Measurements from ENCODE around the gene NELL1.

DNA sequence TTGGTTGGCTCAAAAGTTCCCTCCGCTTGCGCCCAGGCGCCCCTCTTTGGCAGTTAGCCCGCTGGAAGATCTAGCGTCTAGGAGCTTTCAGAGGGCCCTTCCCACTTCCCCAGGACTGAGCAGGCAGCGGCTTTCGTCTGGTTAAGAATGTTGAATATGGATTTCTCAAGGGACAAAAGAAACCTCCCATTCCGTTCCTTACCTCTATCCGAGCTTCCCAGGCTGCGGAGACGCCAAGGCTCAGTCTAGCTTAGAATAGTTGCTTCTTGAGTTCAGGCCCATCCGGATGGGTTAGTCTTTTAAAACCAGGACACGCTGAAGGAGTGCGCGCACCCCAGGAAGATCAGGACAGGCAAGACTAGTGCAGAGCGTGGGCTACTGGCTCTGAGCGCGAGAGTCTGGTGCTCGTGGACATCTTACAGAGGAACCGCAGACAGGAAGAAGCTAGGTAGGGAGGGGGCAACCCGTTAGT lies 1.6 kb downstream of the NELL1 start:
- TF ChIP-seq, protein P1, sequence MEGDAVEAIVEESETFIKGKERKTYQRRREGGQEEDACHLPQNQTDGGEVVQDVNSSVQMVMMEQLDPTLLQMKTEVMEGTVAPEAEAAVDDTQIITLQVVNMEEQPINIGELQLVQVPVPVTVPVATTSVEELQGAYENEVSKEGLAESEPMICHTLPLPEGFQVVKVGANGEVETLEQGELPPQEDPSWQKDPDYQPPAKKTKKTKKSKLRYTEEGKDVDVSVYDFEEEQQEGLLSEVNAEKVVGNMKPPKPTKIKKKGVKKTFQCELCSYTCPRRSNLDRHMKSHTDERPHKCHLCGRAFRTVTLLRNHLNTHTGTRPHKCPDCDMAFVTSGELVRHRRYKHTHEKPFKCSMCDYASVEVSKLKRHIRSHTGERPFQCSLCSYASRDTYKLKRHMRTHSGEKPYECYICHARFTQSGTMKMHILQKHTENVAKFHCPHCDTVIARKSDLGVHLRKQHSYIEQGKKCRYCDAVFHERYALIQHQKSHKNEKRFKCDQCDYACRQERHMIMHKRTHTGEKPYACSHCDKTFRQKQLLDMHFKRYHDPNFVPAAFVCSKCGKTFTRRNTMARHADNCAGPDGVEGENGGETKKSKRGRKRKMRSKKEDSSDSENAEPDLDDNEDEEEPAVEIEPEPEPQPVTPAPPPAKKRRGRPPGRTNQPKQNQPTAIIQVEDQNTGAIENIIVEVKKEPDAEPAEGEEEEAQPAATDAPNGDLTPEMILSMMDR (conservative IDR thresholded peaks at IDR 0.05; ENCODE audit: low read length): no peak
- TF ChIP-seq EZH2phosphoT487 (IDR thresholded peaks at IDR 0.05; ENCODE audit: borderline replicate concordance): no peak
